K562 (cell line): ENCODE results near the gene MYOZ1. TPM values are rescaled to one million over a fixed set of nuclear protein-coding genes. Genes with fewer than 3 reads are reported as not detected.

ENCODE experiments used
- ATAC-seq: fragments of 200-7000 bp; cut with Tn5 transposase; 3 replicates; pipeline ENCODE4 v1.9.1; 2020; ENCODE audit warnings: moderate library complexity
- BruUV-seq: library from RNA; stranded (reverse); fragments of 400-500 nt; replicated peaks from 2 replicates; lab custom pipeline; 2021; lab: Mats Ljungman, UMichigan
- CTCF ChIA-PET: fragments of 300-600 bp; formaldehyde crosslinking; extraction: SDS; loops from one replicate; lab custom pipeline; 2021; ENCODE audit warnings: low intra/inter-chr PET ratio; lab: Yijun Ruan, JAX
- POLR2A ChIA-PET: fragments of 300-600, 350-650 bp; sonication (Branson Sonifier 250); formaldehyde crosslinking; extraction: SDS; loops from one replicate; lab custom pipeline; 2021; ENCODE audit warnings: antibody characterized with exemption, inconsistent platforms; lab: Yijun Ruan, JAX
- DNase-seq, 4 experiments: peaks; one replicate each; pipeline versions ENCODE4 v3.0.0 to v3.0.0-alpha.2; 2011 to 2018; ENCODE audit warnings: low spot score in 3 of 4, mixed read lengths in 3 of 4; ENCODE audit errors: extremely low read depth in 1 of 4
- FAIRE-seq: peaks from 2 replicates; lab custom pipeline; 2011; peaks lifted over from hg19 to GRCh38; lab: Jason Lieb, UNC
- H2AFZ ChIP-seq: 2 replicates; pipeline ENCODE4 v1.6.0; 2011; ENCODE audit warnings: low read depth, low read length, control low read depth, inconsistent platforms
- H3K27ac ChIP-seq: fragments of 200-600 bp; 3 replicates; pipeline ENCODE4 v1.8.0; 2011; ENCODE audit warnings: low read depth, mild to moderate bottlenecking, control low read depth, inconsistent platforms, low read length, moderate library complexity, mixed read lengths; ENCODE audit errors: extremely low read depth
- H3K27me3 ChIP-seq, 2 experiments: fragments of 300-600 bp in 1 of 2; 2 replicates in 1 of 2; 3 replicates in 1 of 2; pipeline versions ENCODE4 v1.6.0 to v1.8.0; 2011; ENCODE audit warnings: inconsistent platforms in 2 of 2, low read length in 2 of 2, mild to moderate bottlenecking in 1 of 2, mixed read lengths in 1 of 2, moderate library complexity in 1 of 2; ENCODE audit not compliant: control insufficient read depth in 2 of 2, insufficient read depth in 2 of 2
- H3K36me3 ChIP-seq: fragments of 300-600 bp; 3 replicates; pipeline ENCODE4 v1.8.0; 2011; ENCODE audit warnings: mild to moderate bottlenecking, low read length, inconsistent platforms; ENCODE audit not compliant: control insufficient read depth, insufficient read depth
- H3K4me1 ChIP-seq, 2 experiments: fragments of 200-600 bp in 1 of 2; replicated peaks in 1 of 2; 2 replicates in 1 of 2; 3 replicates in 1 of 2; pipeline versions ENCODE4 v1.5.1 to v1.8.0; 2011; ENCODE audit warnings: inconsistent platforms in 2 of 2, low read length in 2 of 2, mild to moderate bottlenecking in 1 of 2, mixed read lengths in 1 of 2, moderate library complexity in 1 of 2; ENCODE audit not compliant: control insufficient read depth in 2 of 2, insufficient read depth in 2 of 2
- H3K4me2 ChIP-seq: 2 replicates; pipeline ENCODE4 v1.6.1; 2011; ENCODE audit warnings: low read length, control low read depth, inconsistent platforms, mixed read lengths; ENCODE audit not compliant: insufficient read depth
- H3K4me3 ChIP-seq: fragments of 200-600 bp; sonication (generic), shearing (Covaris generic); 2 replicates; pipeline ENCODE4 v1.5.1; 2016; ENCODE audit warnings: control low read depth, inconsistent platforms
- H3K79me2 ChIP-seq: fragments of 200-600 bp; 3 replicates; pipeline ENCODE4 v1.8.0; 2011; ENCODE audit warnings: low read length, inconsistent platforms; ENCODE audit not compliant: control insufficient read depth, insufficient read depth
- H3K9ac ChIP-seq, 2 experiments: 2 replicates each; pipeline versions ENCODE4 v1.6.0 to v1.6.1; 2011; ENCODE audit warnings: low read depth in 2 of 2, low read length in 2 of 2, control low read depth in 1 of 2, inconsistent platforms in 1 of 2, mild to moderate bottlenecking in 1 of 2, mixed read lengths in 1 of 2; ENCODE audit not compliant: insufficient read depth in 1 of 2
- H3K9me1 ChIP-seq: one replicate; pipeline ENCODE4 v1.6.0; 2011; ENCODE audit warnings: inconsistent platforms, mild to moderate bottlenecking, low read length, moderate library complexity; ENCODE audit not compliant: control insufficient read depth, insufficient read depth
- H3K9me3 ChIP-seq: replicated peaks from 2 replicates; pipeline ENCODE4 v1.5.1; 2011; ENCODE audit warnings: low read depth, low read length, inconsistent platforms; ENCODE audit not compliant: control insufficient read depth, insufficient read depth
- H4K20me1 ChIP-seq: replicated peaks from 2 replicates; pipeline ENCODE4 v1.6.1; 2011; ENCODE audit warnings: low read length, inconsistent platforms, mixed read lengths; ENCODE audit not compliant: control insufficient read depth, insufficient read depth
- CTCFL ChIP-seq: IDR thresholded peaks from 2 replicates; pipeline ENCODE4 v1.6.1; 2011; ENCODE audit warnings: borderline replicate concordance, low read depth, mild to moderate bottlenecking, moderate library complexity, low read length; ENCODE audit not compliant: insufficient read depth, poor library complexity, severe bottlenecking
- GATA2 ChIP-seq: sonication (generic); formaldehyde crosslinking; IDR thresholded peaks from 2 replicates; pipeline ENCODE4 v1.4.0; 2020; ENCODE audit warnings: mild to moderate bottlenecking, missing genetic modification reagents
- HDAC2 ChIP-seq: fragments of 450-650 bp; IDR thresholded peaks from 2 replicates; pipeline ENCODE4 v1.6.1; 2016; ENCODE audit warnings: mild to moderate bottlenecking
- MLLT1 ChIP-seq, 2 experiments: fragments of 450-650 bp; IDR thresholded peaks; 2 replicates each; pipeline ENCODE4 v1.6.1; 2016
- SMAD1 ChIP-seq: fragments of 150-350 bp; IDR thresholded peaks from 2 replicates; pipeline ENCODE4 v1.6.1; 2014; ENCODE audit warnings: low read length, low read depth; ENCODE audit not compliant: partially characterized antibody
- SNAPC5 ChIP-seq: fragments of 250-450 bp; sonication (Bioruptor Pico); IDR thresholded peaks from 2 replicates; pipeline ENCODE4 v1.8.0; 2021; ENCODE audit warnings: moderate library complexity, mild to moderate bottlenecking, inconsistent platforms
- TCF7L2 ChIP-seq: fragments of 150-350 bp; IDR thresholded peaks from 2 replicates; pipeline ENCODE4 v1.6.1; 2016; ENCODE audit warnings: low read depth, mild to moderate bottlenecking, low read length, moderate library complexity
- TRIM24 ChIP-seq, 2 experiments: fragments of 450-650 bp; IDR thresholded peaks; 2 replicates each; pipeline ENCODE4 v1.6.1; 2016
- ZNF124 ChIP-seq: sonication (generic); formaldehyde crosslinking; IDR thresholded peaks from 2 replicates; pipeline ENCODE4 v1.8.1; 2022; ENCODE audit warnings: missing genetic modification reagents
- ZNF217 ChIP-seq: sonication (generic); formaldehyde crosslinking; IDR thresholded peaks from 2 replicates; pipeline ENCODE4 v1.8.0; 2022; ENCODE audit warnings: mild to moderate bottlenecking, missing genetic modification reagents
- ZNF551 ChIP-seq: fragments of 250-450 bp; sonication (Bioruptor Pico); IDR thresholded peaks from 2 replicates; pipeline ENCODE4 v1.5.0; 2021; ENCODE audit warnings: mild to moderate bottlenecking, moderate library complexity
- ZNF707 ChIP-seq: fragments of 250-450 bp; sonication (Bioruptor Pico); conservative IDR thresholded peaks from 2 replicates; pipeline ENCODE4 v1.8.0; 2022; ENCODE audit warnings: inconsistent platforms, mild to moderate bottlenecking, moderate library complexity
- ZNF780A ChIP-seq: fragments of 250-450 bp; sonication (Bioruptor Pico); IDR thresholded peaks from 2 replicates; pipeline ENCODE4 v1.5.0; 2021; ENCODE audit warnings: mild to moderate bottlenecking
- WGBS: fragments of 100-300 bp; shearing (Covaris generic); methylation state at CpG from one replicate; pipeline ENCODE4 v1.1.6; 2016; ENCODE audit warnings: low coverage, mixed read lengths; ENCODE audit not compliant: insufficient coverage; ENCODE audit errors: missing lambda C conversion rate; 5-methylcytosine and 5-hydroxymethylcytosine counted together
- in situ Hi-C: fragments of 300-500 bp; cut with MboI; formaldehyde crosslinking; loops from 4 replicates; pipeline ENCODE4 v1.15.0; 2018; ENCODE audit warnings: inconsistent platforms, mixed read lengths
- intact Hi-C: fragments of 100-400 bp; cut with micrococcal nuclease; formaldehyde crosslinking; loops from 2 replicates; pipeline ENCODE4 v1.14.2; 2022
- polyA plus RNA-seq, 8 experiments: library from polyadenylated mRNA; depleted of rRNA in 4 of 8; stranded (reverse) in 5 of 8; unstranded in 3 of 8; fragments of >200 nt; fragmentation: Nextera tagmentation in 2 of 8; fragmentation: Illumina TruSeq in 1 of 8; extraction: Ambion mirVana in 2 of 8; extraction: Trizol in 1 of 8; gene quantifications; 2 replicates each; pipeline versions ENCODE4 v1.2.1 to v1.2.3, GENCODE V29; 2011 to 2014; ENCODE audit warnings: inconsistent platforms in 1 of 8, missing spikeins in 1 of 8
- total RNA-seq, 7 experiments: library from RNA; depleted of rRNA in 6 of 7; stranded (reverse); fragments of >200 nt in 6 of 7; fragmentation: Illumina TruSeq in 2 of 7; extraction: Trizol in 2 of 7; gene quantifications; 2 replicates each; pipeline versions ENCODE4 v1.2.1 to v1.2.3, GENCODE V29; 2011 to 2021; ENCODE audit warnings: low replicate concordance in 1 of 7

Gene MYOZ1
- total and polyA plus RNA-seq, 9 of the 15 experiments (the other 6 are each of a cell fraction or from before 2014, with no cell fraction given) = 0.03 to 0.18 (median 0.07) TPM; not detected in 5

- no TSS peak for BruUV-seq
- Histone ChIP-seq H3K4me2 (no peak overlapping the region), H3K79me2 (no peaks in the 10 kb centered on the region), H4K20me1 (no peaks in the 10 kb centered on the region; the same call in 1 of the 2 replicates), H3K27me3 (peaks cover 17 to 22% of the 10 kb centered on the region in 2 experiments; a peak in 4 of 5 replicates), H3K9ac (no peak overlapping the region), H3K9me3 (no peaks in the 10 kb centered on the region), H3K27ac (no peak overlapping the region), H3K4me1 (peaks cover 5 to 6% of the 10 kb centered on the region in 2 experiments; a peak in 4 of 5 replicates), H3K4me3 (no peak overlapping the region), H3K9me1 (no peaks in the 10 kb centered on the region), H3K36me3 (no peaks in the 10 kb centered on the region), H2AFZ (no peak overlapping the region)
- ChIA-PET POLR2A (interaction anchor here (2.6 kb wide), 1 partner anchor 9 kb away, joined by 12 read pairs; no protein-coding TSS in a partner anchor), CTCF (no interaction called here)
- TF ChIP-seq CTCFL (no peak), ZNF217 (CRISPR knock-in tag) (no peak), ZNF780A (CRISPR knock-in tag) (no peak), ZNF707 (no peak), MLLT1 (IDR thresholded peaks at IDR 0.05) (no peak), HDAC2 (no peak), TCF7L2 (no peak), GATA2 (CRISPR knock-in tag) (no peak), ZNF551 (CRISPR knock-in tag) (no peak), ZNF124 (CRISPR knock-in tag) (no peak), TRIM24 (IDR thresholded peaks at IDR 0.05) (no peak), SMAD1 (no peak), SNAPC5 (CRISPR knock-in tag) (no peak)
- intact Hi-C loops (no loop called here), in situ Hi-C loops (no loop called here)
- DNase-seq (peak in 1 of 4 experiments; percentile 5), FAIRE-seq (no peak), ATAC-seq (no peak)
- WGBS = 25% methylated on average over 3 of the region's 3 CpGs
Measured at GRCh38 chr10:73639286-73639685, 2.0 kb downstream of the MYOZ1 start.
